HG03108 (cell line): ENCODE results near the gene NSMCE3.

ENCODE experiments used
- ATAC-seq: cut with Tn5 transposase; IDR thresholded peaks from one replicate; pipeline ENCODE4 v1.9.1; 2021; ENCODE audit warnings: moderate library complexity; ENCODE audit not compliant: unreplicated experiment

Gene NSMCE3

DNA sequence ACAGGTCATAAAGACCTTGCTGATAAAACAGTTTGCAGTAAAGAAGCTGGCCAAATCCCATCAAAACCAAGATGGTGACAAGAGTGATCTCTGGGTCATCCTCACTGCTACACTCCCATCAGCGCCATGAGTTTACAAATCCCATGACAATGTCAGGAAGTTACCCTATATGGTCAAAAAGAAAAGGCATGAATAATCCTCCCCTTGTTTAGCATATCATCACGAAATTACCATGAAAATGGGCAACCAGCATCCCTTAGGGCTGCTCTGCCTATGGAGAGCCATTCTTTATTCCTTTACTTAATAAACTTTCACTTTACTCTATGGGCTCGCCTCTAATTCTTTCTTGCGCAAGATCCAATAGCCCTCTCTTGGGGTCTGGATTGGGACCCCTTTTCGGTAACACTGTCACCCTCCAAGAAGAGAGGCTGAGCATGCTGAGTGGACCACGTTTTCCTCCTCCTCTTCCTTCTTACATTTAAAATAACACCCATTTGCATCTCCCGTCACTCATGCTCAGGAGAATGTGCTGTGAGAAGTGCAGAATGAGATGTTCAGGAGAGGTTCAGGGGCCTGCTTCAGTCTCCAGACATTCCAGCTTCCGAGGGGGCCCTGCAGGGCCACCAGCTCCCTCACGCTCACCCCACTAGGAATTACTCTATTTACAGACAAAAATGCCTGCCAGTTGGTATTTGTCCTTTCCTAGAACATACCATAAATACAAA lies 47.3 kb downstream of the NSMCE3 start:
- no peak for ATAC-seq

DNA sequence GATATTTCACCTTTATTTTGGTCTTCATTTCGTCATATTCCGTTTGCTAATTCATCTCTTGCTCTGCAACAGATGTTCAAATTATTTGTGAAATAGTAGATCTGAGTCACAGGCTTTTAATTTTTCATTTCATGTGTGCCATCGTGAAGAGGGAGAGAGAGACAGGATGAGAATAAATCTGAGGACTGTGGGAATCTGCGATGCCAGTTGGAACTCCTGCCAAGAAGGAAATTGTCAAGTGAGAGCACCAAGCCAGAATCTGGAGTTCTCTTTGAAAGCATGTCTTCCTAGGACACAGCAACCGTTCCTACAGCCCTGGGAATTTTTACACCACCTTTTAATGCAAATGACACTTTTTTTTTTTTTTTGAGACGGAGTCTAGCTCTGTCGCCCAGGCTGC lies 48.8 kb downstream of the NSMCE3 start:
- no peak for ATAC-seq

DNA sequence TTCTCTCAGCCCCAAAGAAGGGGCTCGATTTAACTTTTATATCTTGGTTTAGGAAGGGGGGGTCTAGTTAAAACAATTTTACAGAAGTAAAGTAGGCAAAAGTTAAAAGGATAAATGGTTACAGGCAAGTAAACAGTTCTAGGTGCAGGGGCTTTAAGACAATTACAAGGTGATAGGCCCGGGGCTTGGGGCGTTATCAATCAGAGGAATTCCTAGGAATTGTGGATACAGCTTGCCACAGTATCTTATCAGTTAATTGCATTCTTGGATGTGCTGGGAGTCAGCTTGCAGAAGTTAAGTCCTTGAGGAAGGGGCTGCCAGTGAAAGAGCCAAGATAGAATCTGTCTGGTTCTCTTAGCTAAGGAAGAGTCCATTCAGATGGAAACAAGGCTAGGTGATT lies 52.7 kb downstream of the NSMCE3 start:
- no peak for ATAC-seq
